Glutamatergic neuron (in vitro differentiated cells): ENCODE data around the gene ALG3. TPM values are rescaled to one million over a fixed set of nuclear protein-coding genes. Genes with fewer than 3 reads are reported as not detected.

Source experiments
- DNase-seq: peaks from one replicate; pipeline ENCODE4 v3.0.0; 2022
- H3K27ac Mint-ChIP-seq: one replicate; pipeline ENCODE4 v1.8.0; 2020; ENCODE audit warnings: mild to moderate bottlenecking, mixed read lengths, inconsistent platforms; ENCODE audit not compliant: unreplicated experiment
- H3K27me3 Mint-ChIP-seq: one replicate; pipeline ENCODE4 v1.8.0; 2020; ENCODE audit warnings: mild to moderate bottlenecking, moderate library complexity, mixed read lengths, inconsistent platforms; ENCODE audit not compliant: unreplicated experiment
- H3K36me3 Mint-ChIP-seq: one replicate; pipeline ENCODE4 v1.8.0; 2020; ENCODE audit warnings: mild to moderate bottlenecking, mixed read lengths, inconsistent platforms; ENCODE audit not compliant: unreplicated experiment
- H3K4me1 Mint-ChIP-seq: one replicate; pipeline ENCODE4 v1.8.0; 2020; ENCODE audit warnings: mild to moderate bottlenecking, low read depth, mixed read lengths, inconsistent platforms; ENCODE audit not compliant: unreplicated experiment
- H3K4me3 Mint-ChIP-seq: one replicate; pipeline ENCODE4 v1.8.0; 2020; ENCODE audit warnings: mild to moderate bottlenecking, mixed read lengths, inconsistent platforms; ENCODE audit not compliant: unreplicated experiment
- H3K9me3 Mint-ChIP-seq: one replicate; pipeline ENCODE4 v1.8.0; 2020; ENCODE audit warnings: mild to moderate bottlenecking, moderate library complexity, mixed read lengths, inconsistent platforms; ENCODE audit not compliant: unreplicated experiment
- total RNA-seq: library from RNA; stranded (reverse); fragmentation: NEBNext Ultra II Directional; extraction: Animal tissue kit (Norgen Biotek cat#: 25700); gene quantifications from one replicate; pipeline ENCODE4 v1.2.1, GENCODE V29; 2021; ENCODE audit not compliant: unreplicated experiment
- TF ChIP-seq, protein P1 (sequence below): fragments of 200-600 bp; sonication (generic); IDR thresholded peaks from one replicate; pipeline ENCODE4 v1.5.0; 2021; ENCODE audit not compliant: partially characterized antibody, unreplicated experiment

Gene ALG3
- total RNA-seq, 1 donor from 2014 or later = 26.5 TPM

DNA sequence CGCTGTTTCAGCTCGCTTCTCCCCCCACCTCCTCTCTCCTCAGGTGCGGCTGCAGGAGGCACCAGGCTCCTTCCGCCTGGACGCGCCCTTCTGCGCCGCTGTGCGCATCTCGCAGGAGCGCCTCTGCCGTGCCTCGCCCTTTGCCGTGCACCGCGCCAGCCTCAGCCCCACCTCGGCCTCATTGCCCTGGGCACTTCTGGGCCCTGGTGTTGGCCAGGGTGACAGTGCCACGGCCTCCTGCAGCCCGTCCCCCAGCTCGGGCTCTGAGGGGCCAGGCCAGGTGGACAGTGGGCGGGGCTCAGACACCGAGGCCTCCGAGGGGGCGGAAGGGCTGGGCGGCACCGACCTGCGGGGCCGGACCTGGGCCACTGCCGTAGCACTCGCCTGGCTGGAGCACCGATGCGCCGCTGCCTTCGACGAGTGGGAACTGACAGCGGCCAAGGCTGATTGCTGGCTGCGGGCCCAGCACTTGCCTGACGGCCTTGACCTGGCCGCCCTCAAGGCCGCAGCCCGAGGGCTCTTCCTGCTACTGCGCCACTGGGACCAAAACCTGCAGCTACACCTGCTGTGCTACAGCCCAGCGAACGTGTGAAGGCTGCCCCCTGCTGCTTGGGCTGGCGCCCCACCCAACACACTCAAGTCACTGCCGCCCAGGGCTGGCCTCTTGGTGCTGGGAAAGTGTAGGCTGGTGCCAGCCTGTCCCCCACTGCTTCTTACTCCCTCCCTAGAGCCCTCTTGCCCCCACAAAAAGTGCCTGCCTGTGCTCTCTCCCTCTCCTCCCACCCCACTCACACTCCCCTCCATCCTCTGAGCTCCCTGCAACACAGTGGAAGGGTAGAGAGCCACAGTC is 7.1 kb downstream of the ALG3 start:
- H3K9me3 Mint-ChIP-seq = peaks cover 10% of the 10 kb centered on the region
- TF ChIP-seq, protein P1, sequence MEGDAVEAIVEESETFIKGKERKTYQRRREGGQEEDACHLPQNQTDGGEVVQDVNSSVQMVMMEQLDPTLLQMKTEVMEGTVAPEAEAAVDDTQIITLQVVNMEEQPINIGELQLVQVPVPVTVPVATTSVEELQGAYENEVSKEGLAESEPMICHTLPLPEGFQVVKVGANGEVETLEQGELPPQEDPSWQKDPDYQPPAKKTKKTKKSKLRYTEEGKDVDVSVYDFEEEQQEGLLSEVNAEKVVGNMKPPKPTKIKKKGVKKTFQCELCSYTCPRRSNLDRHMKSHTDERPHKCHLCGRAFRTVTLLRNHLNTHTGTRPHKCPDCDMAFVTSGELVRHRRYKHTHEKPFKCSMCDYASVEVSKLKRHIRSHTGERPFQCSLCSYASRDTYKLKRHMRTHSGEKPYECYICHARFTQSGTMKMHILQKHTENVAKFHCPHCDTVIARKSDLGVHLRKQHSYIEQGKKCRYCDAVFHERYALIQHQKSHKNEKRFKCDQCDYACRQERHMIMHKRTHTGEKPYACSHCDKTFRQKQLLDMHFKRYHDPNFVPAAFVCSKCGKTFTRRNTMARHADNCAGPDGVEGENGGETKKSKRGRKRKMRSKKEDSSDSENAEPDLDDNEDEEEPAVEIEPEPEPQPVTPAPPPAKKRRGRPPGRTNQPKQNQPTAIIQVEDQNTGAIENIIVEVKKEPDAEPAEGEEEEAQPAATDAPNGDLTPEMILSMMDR = peak; percentile 56
- peaks cover 7% of the 10 kb centered on the region for H3K4me1 Mint-ChIP-seq
- peaks cover 13% of the 10 kb centered on the region for H3K27me3 Mint-ChIP-seq
- peaks cover 8% of the 10 kb centered on the region for H3K36me3 Mint-ChIP-seq
- DNase-seq = peak; percentile 80
- no peak overlapping the region for H3K27ac Mint-ChIP-seq
- no peak overlapping the region for H3K4me3 Mint-ChIP-seq

- Mint-ChIP-seq H3K4me1 (peaks cover 7% of the 10 kb centered on the region), H3K27ac (no peak overlapping the region), H3K27me3 (peaks cover 12% of the 10 kb centered on the region), H3K4me3 (no peak overlapping the region), H3K9me3 (peaks cover 10% of the 10 kb centered on the region), H3K36me3 (peaks cover 8% of the 10 kb centered on the region)
- TF ChIP-seq, protein P1 = no peak
- no peak for DNase-seq
Observed at GRCh38 chr3:184241141-184241446, 7.7 kb downstream of the ALG3 start.

- Mint-ChIP-seq H3K27ac (no peak overlapping the region), H3K36me3 (peaks cover 8% of the 10 kb centered on the region), H3K4me3 (no peak overlapping the region), H3K27me3 (peaks cover 14% of the 10 kb centered on the region), H3K9me3 (peaks cover 13% of the 10 kb centered on the region), H3K4me1 (peaks cover 12% of the 10 kb centered on the region)
- no peak for DNase-seq
- TF ChIP-seq, protein P1 = no peak
Observed at GRCh38 chr3:184240384-184241140, 8.2 kb downstream of the ALG3 start.

DNA sequence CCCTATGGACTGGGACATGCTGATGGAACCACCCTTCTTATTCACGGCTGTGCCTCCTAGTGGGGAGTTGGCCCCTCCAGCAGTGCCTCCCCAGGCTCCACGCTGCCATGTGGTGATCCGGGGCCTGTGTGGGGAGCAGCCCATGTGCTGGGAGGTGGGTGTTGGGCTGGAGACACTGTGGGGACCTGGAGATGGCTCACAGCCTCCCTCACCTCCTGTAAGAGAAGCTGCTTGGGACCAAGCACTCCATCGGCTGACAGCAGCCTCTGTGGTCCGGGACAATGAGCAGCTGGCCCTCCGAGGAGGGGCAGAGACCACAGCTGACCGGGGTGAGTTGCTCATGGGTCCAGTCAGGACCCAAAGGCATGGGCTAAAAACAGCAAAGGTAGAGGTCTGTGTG is 9.1 kb downstream of the ALG3 start:
- Mint-ChIP-seq H3K4me1 (peaks cover 19% of the 10 kb centered on the region), H3K27me3 (peaks cover 14% of the 10 kb centered on the region), H3K9me3 (peaks cover 13% of the 10 kb centered on the region), H3K4me3 (no peak overlapping the region), H3K27ac (no peak overlapping the region), H3K36me3 (peaks cover 5% of the 10 kb centered on the region)
- no peak for DNase-seq
- TF ChIP-seq, protein P1 = no peak

DNA sequence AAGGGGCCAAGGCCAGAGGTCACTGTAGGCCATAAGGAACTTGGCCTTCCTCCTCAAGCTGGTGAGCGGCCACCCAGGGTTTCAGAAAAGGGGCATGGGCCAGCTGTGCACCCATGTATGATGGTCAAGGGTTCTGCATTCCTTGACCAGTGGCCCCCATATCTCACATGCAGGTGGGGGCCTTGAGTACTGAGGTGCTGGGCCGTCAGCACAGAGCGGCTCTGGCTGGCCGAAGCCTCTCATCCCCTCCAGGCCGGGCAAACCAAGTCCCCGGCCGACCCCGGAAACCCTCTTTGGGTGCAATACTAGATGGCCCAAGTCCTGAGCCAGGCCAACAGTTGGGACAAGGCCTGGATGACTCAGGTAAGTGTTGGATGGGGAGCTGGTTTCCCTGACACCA is 9.5 kb downstream of the ALG3 start:
- no peak for DNase-seq
- Mint-ChIP-seq H3K27ac (no peak overlapping the region), H3K27me3 (peaks cover 14% of the 10 kb centered on the region), H3K4me1 (peaks cover 23% of the 10 kb centered on the region), H3K9me3 (peaks cover 14% of the 10 kb centered on the region), H3K36me3 (peaks cover 4% of the 10 kb centered on the region), H3K4me3 (no peak overlapping the region)
- TF ChIP-seq, protein P1 = no peak
